NOMO-1 treated with DMSO at 0.1 percent for 48 hours (cell line): ENCODE results near the gene ANAPC1.
"Not testable (repeated sequence)": the region's sequence is repeated elsewhere in the genome, so short reads cannot be mapped to it uniquely, and the experiment has no call there.

Source experiments
- DNase-seq: peaks from one replicate; lab custom pipeline; 2025; ENCODE audit not compliant: unreplicated experiment; lab: John Stamatoyannopoulos, UW

The ANAPC1 gene

GRCh38 chr2:111883661-111884591, at the start of gene ANAPC1:
ANAPC1 (minus strand) TSS chr2:111884193; CDS start chr2:111880825, 3,368 bp downstream.
- DNase-seq, result peak; percentile 92

GRCh38 chr2:111932841-111933291, 48.9 kb upstream of the ANAPC1 start:
- no peak for DNase-seq

GRCh38 chr2:111930875-111931274, 46.9 kb upstream of the ANAPC1 start:
- no peak for DNase-seq

GRCh38 chr2:111930409-111930808, 46.4 kb upstream of the ANAPC1 start:
- no peak for DNase-seq

GRCh38 chr2:111927723-111928122, 43.7 kb upstream of the ANAPC1 start:
- DNase-seq, result no peak

- no peak for DNase-seq
Observed at GRCh38 chr2:111924617-111925107, 40.7 kb upstream of the ANAPC1 start.

GRCh38 chr2:111923276-111923804, 39.3 kb upstream of the ANAPC1 start:
- DNase-seq, result no peak

- DNase-seq, result no peak
Observed at GRCh38 chr2:111919794-111920608, 36.0 kb upstream of the ANAPC1 start.

- no peak for DNase-seq
Observed at GRCh38 chr2:111919365-111919764, 35.4 kb upstream of the ANAPC1 start.

- no peak for DNase-seq
Observed at GRCh38 chr2:111918383-111918806, 34.4 kb upstream of the ANAPC1 start.

- no peak for DNase-seq
Observed at GRCh38 chr2:111917106-111917505, 33.1 kb upstream of the ANAPC1 start.

GRCh38 chr2:111912547-111912946, 28.6 kb upstream of the ANAPC1 start:
- peak; percentile 23 for DNase-seq

GRCh38 chr2:111911295-111911977, 27.4 kb upstream of the ANAPC1 start:
- not testable (repeated sequence) for DNase-seq

- no peak for DNase-seq
Observed at GRCh38 chr2:111910609-111911277, 26.8 kb upstream of the ANAPC1 start.

- DNase-seq, result not testable (repeated sequence)
Observed at GRCh38 chr2:111909997-111910396, 26.0 kb upstream of the ANAPC1 start.

GRCh38 chr2:111909079-111909478, 25.1 kb upstream of the ANAPC1 start:
- DNase-seq, result no peak

- no peak for DNase-seq
Observed at GRCh38 chr2:111908578-111908977, 24.6 kb upstream of the ANAPC1 start.

GRCh38 chr2:111905990-111906735, 22.2 kb upstream of the ANAPC1 start:
- peak; percentile 77 for DNase-seq

GRCh38 chr2:111905475-111905869, 21.5 kb upstream of the ANAPC1 start:
- not testable (repeated sequence) for DNase-seq
